Lower leg skin (tissue), 3 donors: ENCODE data around the gene GLI3.

ENCODE experiments used
- POLR2A ChIP-seq, 2 donors: fragments of 450-650 bp; IDR thresholded peaks; one replicate each; pipeline ENCODE4 v1.6.1; 2016 to 2017; ENCODE audit warnings: antibody characterized with exemption in 2 of 2, mild to moderate bottlenecking in 1 of 2, moderate library complexity in 1 of 2
- TF ChIP-seq, protein P1 (sequence below), 3 donors: fragments of 450-650 bp; IDR thresholded peaks; one replicate each; pipeline ENCODE4 v1.5.1; 2016; ENCODE audit warnings: antibody characterized with exemption in 3 of 3, mild to moderate bottlenecking in 3 of 3, moderate library complexity in 2 of 3

DNA sequence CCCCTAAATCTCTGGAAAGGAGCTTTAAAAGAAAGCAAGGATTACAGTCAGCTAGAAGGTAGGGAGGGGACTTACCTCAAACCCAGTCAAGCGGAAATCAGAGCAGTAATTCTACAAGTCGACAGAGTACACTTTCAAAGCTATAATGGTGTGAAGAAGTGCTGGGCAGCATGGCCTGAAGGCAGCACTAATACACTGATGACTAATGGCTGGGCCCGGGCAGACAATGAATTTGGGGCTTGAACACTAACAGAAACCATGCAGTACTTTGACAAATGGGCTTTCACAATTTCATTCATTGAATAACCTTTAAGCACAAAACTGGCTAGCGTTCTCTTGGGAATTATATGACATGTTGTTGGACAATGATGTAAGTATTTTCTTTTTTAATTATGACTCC is 4.7 kb downstream of the GLI3 start:
- TF ChIP-seq, protein P1, sequence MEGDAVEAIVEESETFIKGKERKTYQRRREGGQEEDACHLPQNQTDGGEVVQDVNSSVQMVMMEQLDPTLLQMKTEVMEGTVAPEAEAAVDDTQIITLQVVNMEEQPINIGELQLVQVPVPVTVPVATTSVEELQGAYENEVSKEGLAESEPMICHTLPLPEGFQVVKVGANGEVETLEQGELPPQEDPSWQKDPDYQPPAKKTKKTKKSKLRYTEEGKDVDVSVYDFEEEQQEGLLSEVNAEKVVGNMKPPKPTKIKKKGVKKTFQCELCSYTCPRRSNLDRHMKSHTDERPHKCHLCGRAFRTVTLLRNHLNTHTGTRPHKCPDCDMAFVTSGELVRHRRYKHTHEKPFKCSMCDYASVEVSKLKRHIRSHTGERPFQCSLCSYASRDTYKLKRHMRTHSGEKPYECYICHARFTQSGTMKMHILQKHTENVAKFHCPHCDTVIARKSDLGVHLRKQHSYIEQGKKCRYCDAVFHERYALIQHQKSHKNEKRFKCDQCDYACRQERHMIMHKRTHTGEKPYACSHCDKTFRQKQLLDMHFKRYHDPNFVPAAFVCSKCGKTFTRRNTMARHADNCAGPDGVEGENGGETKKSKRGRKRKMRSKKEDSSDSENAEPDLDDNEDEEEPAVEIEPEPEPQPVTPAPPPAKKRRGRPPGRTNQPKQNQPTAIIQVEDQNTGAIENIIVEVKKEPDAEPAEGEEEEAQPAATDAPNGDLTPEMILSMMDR (IDR thresholded peaks at IDR 0.05) = no peak
- no peak for TF ChIP-seq POLR2A (IDR thresholded peaks at IDR 0.05)
